HG02938 (cell line): ENCODE data around the gene NANOG.
"Not testable (repeated sequence)": the region's sequence is repeated elsewhere in the genome, so short reads cannot be mapped to it uniquely, and the experiment has no call there.

Experiments
- ATAC-seq: cut with Tn5 transposase; IDR thresholded peaks from one replicate; pipeline ENCODE4 v1.9.1; 2021; ENCODE audit warnings: mild to moderate bottlenecking, moderate library complexity; ENCODE audit not compliant: unreplicated experiment

NANOG gene

GRCh38 chr12:7798750-7799308, 9.6 kb downstream of the NANOG start:
- not testable (repeated sequence) for ATAC-seq

GRCh38 chr12:7801460-7801859, 12.3 kb downstream of the NANOG start:
- ATAC-seq = no peak

GRCh38 chr12:7806319-7806718, 17.1 kb downstream of the NANOG start:
- ATAC-seq = not testable (repeated sequence)

- no peak for ATAC-seq
Measured at GRCh38 chr12:7806863-7807487, 17.8 kb downstream of the NANOG start.

GRCh38 chr12:7825754-7826153, 36.6 kb downstream of the NANOG start:
- not testable (repeated sequence) for ATAC-seq

- not testable (repeated sequence) for ATAC-seq
Measured at GRCh38 chr12:7829737-7830136, 40.5 kb downstream of the NANOG start.

- no peak for ATAC-seq
Measured at GRCh38 chr12:7832059-7832696, 43.0 kb downstream of the NANOG start.

- ATAC-seq = not testable (repeated sequence)
Measured at GRCh38 chr12:7833201-7833600, 44.0 kb downstream of the NANOG start.

- ATAC-seq = no peak
Measured at GRCh38 chr12:7833831-7834230, 44.6 kb downstream of the NANOG start.

- ATAC-seq = no peak
Measured at GRCh38 chr12:7834701-7835100, 45.5 kb downstream of the NANOG start.

GRCh38 chr12:7835116-7835515, 45.9 kb downstream of the NANOG start:
- ATAC-seq = no peak

- no peak for ATAC-seq
Measured at GRCh38 chr12:7835766-7836165, 46.6 kb downstream of the NANOG start.

GRCh38 chr12:7837366-7837765, 48.2 kb downstream of the NANOG start:
- ATAC-seq = no peak

- not testable (repeated sequence) for ATAC-seq
Measured at GRCh38 chr12:7839226-7839625, 50.0 kb downstream of the NANOG start.

- ATAC-seq = not testable (repeated sequence)
Measured at GRCh38 chr12:7839848-7840247, 50.6 kb downstream of the NANOG start.

GRCh38 chr12:7842444-7842843, 53.2 kb downstream of the NANOG start:
- ATAC-seq = not testable (repeated sequence)

- not testable (repeated sequence) for ATAC-seq
Measured at GRCh38 chr12:7843149-7843548, 53.9 kb downstream of the NANOG start.

- not testable (repeated sequence) for ATAC-seq
Measured at GRCh38 chr12:7843583-7843982, 54.4 kb downstream of the NANOG start.

- no peak for ATAC-seq
Measured at GRCh38 chr12:7844116-7844515, 54.9 kb downstream of the NANOG start.

GRCh38 chr12:7847226-7848097, 58.3 kb downstream of the NANOG start:
- ATAC-seq = not testable (repeated sequence)

- ATAC-seq = not testable (repeated sequence)
Measured at GRCh38 chr12:7848098-7848422, 58.9 kb downstream of the NANOG start.
